Stimulated activated CD4-positive, alpha-beta T cell treated with anti-CD3 and anti-CD28 coated beads, Interleukin-12 subunit alpha, Interleukin-12 subunit beta, amount 100 ng/mL, for 24 hours (primary cell): ENCODE results near the gene SH3PXD2A.
"Not testable (repeated sequence)": the region's sequence is repeated elsewhere in the genome, so short reads cannot be mapped to it uniquely, and the experiment has no call there.

Experiments
- DNase-seq, 2 experiments: peaks; one replicate each; pipeline ENCODE4 v3.0.0-alpha.2; 2020; ENCODE audit warnings: low read depth in 2 of 2

The SH3PXD2A gene

DNA sequence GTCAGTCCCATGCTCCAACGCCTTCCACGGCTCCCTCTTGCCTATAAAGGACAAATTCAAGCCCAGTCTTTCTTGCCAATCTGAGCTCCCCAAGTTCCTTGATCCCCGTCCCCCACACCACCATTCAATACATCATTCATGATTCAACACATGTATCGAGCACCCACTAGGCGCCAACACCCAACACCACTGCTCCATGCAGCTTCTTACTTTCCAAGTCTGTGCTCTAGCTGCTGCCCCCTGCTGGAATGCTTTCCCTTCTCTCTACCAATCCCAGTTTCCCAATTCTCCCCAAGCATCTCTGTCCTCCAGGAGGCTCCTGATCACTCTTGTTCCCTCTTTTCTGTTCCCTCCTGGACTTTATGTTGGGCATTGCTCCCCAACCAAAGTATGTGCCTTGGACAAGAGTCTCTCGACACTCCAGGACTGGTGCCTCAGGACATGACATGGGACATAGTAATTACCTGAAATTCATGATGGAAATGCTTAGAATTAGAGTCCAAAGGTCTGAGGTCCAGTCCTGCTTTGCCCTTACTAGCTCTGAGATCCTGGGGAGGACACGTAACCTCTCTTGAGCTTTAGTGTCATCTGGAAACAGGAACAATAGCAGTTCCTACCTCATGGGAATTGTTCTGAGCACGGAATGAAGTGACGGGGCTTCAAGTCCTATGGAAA is 189.2 kb downstream of the SH3PXD2A start:
- DNase-seq = no peak

DNA sequence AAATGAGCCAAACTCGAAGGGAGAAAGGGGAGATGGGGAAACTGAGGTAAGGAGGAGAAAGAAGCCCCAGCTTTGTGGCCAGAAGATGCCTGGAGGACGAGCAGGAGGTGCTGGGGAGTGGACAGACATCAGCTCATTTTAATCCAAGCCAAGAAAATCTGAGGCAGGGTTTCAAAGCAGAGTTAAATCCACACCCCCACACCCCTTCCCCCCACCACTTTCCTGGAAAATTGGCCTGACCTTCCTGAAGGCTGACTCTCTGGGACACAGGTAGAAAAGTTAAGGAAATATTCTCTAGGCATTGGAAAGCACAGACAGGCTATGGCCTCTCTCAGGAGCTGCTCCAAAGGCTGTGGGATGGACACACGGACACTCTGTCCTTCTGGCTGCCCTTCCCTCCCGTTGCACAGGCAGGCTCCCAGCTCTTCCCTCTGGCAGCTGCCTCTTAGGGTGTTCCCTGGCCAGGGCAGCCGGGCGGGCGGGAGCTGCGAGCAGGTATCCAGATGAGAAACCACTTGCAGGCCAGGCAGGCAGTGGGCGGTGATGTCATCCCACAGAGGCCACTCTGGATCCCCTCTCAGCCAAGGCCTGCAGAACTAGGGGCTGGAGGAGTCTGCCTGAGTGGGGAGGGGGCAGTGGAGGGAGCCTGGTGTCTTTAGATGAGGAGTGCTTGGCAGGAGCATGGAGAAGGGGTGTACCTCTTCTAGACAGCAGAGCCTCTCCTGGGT is 190.1 kb downstream of the SH3PXD2A start:
- no peak for DNase-seq

DNA sequence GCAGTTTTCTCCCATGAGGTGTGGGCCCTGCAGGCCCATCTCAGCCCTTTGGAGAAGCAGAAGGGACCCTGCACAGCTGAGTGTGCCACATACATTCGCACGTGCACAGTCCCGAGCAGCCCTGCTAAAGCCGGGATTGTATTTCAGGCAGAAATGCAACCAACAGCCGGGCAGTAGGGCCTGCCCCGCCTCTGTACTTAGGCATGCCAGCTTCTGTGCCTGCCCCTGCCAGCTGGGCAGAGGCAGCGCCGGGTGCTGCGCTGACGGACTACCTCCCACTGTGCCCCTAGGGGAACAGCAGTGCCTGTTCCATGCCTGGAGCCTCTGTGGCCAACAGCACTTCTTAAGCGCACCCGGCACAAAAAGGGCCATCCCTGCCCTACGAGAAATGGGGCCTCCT is 191.6 kb downstream of the SH3PXD2A start:
- no peak for DNase-seq

DNA sequence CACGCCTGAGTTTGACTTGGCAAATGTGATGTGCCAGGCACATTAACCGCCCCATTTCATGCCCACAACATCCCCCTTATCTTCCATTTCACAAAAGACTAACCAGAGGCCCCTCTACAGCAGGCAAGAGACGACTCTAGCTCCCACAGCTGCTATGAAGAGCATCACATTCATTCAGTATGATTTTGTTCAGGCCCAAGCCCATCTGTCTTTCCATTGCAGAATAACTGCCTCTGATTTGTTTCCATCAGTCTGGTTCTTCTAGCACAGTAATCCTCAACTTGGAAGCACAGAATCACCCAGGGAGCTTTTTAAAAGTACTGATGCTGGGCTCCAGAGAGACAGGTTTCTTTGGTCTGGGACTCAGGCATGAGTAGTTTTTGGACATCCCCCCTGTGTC is 192.1 kb downstream of the SH3PXD2A start:
- DNase-seq = no peak

- DNase-seq = not testable (repeated sequence)
Measured at GRCh38 chr10:103662704-103663103, 192.7 kb downstream of the SH3PXD2A start.

DNA sequence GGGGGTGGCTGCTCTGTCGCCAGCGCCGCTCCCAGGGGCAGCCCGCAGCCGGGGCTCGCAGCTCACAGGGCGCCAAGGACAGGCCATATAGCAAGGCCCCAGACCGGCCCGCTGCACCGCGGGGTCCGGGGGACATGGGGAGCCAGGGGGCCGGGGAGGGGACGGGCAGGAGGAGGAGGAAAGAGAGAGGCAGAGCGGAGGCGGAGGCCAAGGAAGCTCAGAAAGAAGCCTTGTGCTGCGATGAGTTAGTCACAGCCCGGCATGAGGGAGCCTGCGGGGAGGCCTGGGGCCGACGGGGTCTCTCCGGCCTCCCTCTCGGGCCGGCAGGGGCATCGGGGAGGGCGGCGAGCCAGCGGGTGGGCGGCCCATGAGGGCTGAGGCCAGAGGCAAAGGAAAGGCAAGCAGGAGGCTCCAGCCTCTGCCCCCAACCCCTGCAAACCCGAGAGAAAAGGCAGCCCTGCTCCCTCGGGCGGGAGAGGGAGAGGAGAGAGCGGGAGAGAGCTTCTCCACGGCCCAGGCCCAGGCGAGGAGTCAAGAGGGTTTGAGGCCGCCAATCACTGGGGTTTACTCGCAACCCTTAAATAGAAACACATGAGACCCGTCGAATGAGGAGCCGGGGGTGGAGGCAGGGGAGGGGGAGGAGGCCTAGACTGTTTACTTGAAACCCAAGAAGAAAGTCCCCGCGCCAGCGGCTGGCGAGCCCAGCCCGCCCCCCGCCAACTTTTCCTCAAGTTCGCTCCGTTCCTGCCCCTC is 194.0 kb downstream of the SH3PXD2A start:
- DNase-seq = peak in 1 of 2 experiments; percentile 30

DNA sequence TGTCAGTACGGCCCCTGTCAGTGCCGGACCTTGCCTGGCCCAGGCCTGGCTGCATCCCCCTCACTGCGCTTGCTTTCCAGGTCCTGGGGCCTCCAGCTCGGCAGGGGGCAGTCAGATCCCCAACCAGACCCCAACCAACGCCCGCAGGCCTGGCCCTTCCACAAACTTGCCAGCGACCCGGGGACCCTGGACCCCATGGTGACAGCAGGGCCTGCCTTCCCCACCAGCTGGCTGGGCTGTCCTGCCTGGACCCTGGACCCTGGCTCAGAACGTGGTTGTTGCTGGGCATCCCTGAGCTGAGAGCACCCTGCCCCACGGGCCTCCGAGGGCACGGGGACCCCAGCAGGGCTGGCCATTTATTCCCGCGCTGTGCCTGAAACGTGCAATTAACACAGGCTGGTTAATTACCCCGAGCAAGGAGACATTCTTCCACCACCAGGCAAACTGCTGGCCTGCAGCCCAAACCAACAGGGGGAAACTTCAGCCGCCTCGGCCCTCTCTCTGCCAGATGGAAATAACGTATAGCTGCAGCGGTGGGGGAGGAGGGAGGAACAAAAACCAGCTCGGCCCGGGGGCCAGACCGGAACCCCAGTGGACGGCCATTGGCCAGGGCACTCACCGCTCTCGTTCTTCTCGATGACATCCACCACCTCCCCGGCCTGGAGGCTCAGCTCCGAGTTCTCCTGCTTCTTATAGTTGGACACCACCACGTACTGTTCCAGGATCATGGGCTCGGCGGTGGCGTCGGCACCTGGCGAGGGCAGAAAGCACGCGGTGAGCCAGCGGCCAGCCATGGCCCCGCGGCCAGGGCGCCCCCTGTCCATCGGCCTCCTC is 194.8 kb downstream of the SH3PXD2A start:
- DNase-seq = no peak

DNA sequence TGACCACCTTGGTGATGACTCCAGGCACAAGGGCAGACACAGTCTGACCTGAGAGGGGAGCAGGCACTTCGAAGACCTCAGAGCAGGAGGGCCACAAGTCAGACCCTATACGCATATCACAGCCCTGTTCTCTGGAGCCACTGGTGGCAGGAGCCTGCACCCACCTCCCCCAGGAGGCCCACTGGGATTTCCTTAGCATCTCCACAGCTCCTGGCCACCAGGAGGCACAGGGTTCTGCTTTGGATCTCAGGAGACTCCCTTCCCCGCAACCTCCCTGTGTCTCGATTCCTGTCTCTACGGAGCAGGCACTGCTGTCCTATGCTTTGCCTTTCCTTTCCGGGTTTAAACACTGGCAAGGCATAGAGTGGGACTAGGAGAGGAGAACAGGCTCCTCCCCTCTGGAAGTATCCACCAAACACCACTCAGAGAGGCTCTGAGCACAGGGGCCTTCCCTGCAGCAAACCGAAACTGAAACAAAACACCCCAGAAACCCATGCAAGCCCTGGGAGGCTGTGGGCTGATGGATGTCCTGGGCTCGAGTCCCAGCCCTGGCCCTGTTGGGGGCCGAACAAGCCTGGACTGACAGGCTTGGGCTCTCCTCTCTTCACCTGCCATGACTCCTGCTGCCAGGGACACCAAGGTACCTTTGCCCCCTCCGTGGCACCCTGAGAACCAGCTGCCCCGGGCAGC is 195.6 kb downstream of the SH3PXD2A start:
- peak; percentile 43 to 48 for DNase-seq

DNA sequence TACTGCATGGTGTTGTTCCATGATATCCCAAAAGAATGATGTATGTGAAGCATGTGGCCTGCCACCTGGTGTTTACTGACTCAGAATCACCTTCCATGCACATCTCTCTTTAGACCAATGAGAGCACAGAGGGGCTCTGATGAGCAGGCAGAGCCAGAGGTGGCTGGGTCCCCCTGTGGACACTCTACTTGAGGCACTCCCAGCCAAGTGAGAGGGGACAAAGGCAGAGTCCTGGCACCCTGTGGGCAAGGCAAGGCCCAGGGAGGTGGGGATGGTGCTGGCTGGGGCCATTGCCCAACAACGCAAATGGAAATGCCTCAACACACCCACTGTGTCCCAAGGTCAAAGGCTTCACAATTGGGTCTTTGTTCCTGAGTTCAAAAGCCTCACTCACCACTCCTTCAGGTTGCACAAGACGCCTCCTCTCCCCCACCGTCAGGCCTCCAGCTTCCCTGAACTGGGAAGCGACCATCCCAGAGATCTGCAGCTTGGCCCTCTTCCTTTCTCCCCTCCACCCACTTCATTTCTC is 197.3 kb downstream of the SH3PXD2A start:
- no peak for DNase-seq

DNA sequence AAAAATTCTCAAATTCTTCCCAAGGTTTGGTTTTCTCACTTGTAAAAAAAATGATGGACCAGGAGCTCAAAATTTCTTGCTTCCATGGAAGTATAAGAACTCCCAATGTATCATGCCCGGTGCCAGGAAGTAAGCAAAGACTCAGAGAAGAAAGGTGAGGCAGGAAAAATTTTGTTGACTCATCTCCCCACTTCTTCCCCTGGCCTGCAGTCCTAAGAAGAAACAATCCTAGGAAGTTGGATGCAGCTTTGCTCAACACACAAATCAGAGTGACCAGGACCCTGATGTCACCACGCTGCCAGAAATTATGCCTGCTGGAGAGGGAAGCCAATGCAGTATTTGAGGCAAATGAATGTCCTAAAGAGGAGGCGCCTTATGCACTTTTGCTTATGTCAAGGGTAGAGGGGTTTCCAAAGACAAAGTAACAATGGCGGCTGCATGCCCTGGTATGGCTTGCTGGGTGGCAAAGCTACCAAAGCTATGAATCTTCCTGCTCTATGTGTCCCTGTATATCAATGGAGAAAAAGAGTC is 198.2 kb downstream of the SH3PXD2A start:
- no peak for DNase-seq

GRCh38 chr10:103654925-103655324 is 200.5 kb downstream of the SH3PXD2A start:
- no peak for DNase-seq

GRCh38 chr10:103653581-103654037 is 201.8 kb downstream of the SH3PXD2A start:
- no peak for DNase-seq

DNA sequence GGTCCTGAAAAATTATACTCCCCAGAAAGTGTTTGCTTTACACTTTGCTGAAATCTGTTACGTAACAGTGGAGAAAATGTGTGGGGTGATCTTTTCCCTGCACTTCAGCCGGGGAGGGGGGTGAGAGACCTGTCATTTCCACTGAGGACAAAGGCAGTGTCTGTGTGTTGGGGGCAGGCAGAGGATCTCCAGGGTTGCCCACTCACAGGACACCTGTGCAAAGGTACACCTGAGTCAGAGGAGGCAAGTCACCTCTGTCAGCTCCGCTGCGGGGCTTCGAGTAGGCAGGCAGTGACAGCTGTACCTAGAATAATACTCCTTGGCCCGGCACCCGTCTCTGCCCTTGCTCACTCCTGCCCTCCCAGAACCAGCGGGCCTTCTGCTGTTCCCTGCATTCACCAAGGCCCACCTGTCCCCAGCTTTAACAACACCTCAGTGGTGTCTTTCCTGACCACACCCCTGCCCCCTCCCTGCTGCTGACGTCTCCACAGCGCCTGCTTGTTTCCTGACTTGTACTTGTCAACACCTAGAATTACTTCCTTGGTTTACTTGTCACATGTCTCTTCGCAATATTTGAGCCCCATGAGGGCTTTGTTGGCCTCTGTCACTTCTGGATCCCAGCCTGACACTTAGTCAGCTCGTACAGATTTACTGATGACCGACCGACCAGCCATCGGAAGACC is 202.6 kb downstream of the SH3PXD2A start:
- DNase-seq = no peak

DNA sequence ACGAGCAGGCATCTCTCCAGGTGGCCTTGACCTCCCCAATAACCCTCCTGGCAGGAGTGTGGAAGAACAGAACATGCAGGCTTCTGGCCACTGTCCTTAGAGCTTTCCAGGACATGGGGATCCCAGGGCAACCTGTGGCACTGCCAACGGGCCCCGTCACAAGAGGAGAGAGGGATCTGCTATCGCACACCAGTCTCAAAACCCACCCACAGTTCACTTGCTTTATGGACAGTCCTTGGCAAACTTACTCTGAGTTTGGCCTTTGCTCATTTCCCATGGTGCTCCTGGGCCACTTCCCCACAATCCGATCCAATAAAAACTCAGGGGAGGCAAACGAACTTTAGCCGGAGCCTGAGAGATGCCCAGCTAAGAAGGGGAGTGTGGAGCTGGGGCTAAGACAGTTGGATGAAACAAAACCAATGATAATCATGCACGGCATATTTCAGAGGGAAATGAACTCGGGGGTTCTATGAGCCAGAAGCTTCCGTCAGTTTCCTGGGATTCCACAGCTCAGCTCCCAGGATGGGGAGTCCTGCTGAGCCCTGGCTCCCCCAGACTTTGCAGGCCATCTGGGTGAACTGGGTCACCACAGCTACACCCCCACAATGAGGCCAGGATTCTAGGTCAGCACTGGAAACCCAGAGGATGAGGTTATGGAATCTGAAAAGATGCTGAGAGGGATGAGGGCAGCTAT is 203.4 kb downstream of the SH3PXD2A start:
- no peak for DNase-seq

- no peak for DNase-seq
Measured at GRCh38 chr10:103651333-103651732, 204.0 kb downstream of the SH3PXD2A start.

DNA sequence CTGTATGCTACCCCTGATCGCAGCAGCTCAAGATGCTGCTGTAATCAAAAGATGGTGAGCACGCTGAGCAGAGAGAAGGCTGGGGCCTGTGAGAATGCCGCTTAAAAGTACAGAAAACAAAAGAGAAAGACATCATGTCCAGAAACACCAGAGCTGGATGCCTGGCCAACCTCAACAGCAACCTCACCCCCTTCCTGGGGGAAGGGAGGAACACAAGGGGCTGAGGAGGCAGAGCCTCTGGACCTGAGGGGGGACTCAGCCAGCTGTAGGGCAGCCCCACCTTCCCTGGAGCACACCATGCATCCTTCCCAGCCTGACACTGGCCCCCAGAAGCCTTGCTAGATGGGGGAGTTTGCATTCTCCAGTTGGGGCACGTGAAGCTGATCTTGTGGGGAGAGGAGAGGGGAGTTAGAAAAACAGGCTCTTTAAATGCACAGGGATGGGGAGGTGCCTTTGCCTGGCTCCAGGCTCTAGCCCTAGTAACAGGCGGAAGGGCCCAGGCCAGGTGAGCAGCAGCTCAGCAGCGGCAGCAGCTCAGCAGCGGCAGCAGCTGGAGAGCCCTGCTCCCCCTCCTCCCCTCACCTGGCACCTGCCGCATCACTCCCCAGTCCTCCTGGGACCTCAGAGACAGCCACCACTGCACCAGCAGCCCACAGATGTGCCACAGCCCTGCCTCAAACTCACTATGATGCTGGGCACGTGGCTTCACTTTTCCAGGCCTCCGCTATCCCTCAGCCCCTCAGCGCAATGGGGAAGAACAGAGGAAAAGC is 205.5 kb downstream of the SH3PXD2A start:
- no peak for DNase-seq

DNA sequence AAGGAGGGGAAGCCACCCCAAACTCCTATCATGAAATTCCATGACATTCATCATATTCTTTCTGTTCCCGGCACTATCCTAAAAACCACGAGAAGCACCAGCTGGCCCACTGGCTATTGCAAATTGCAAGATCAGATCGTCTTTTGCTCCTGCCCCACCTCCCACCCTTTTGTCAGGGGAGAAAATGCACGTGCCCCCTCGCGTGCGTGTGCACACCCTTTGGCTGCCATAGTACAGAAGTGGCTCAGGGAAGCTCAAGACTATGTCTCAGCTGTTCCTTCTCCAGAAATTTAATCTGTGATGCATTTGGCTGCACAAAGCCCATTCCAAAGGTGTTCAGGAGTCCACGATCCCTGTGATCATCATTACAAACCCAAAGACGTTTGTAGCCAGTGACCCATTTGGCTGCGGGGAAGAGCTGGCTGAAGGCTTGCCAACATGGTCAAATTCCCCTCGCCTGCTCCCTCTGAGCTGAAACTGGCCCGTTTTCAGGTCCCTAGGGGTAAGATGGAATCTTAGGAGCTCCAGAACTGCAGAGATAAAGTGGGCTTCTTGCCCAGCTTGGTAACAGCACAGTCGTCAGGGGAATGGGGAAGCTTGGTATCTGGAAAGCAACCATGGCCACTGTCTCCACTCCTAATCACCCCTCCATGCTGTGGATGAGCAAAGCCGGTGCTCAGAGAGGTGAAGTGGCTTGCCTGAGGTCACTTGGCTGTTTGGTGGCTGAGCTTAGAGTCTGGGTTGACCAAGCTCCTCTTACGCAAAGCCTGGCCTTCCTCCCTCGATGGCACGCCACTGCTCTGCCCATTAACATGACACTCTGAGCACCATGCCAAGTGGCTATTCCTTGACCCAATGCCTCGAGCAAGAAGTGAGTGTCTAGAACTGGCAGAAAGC is 206.5 kb downstream of the SH3PXD2A start:
- DNase-seq = no peak

DNA sequence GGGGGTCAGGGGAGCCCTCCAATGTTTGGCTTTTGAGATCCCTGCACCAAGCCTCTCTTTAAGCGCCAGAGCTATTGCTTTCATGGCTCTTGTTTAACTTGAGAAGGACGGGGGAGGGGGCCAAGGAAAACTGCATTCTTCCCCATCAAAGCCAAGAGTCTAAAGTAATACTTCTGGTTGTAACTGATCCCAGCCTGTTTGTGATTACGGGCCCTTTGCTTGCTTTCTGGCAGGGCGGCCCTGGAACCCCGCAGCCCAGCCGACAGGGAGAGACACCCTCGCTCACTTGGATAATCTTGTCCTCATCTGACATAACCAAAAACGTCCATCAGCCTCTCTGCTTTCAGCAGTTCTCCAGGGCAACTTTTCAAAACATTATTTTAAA is 207.1 kb downstream of the SH3PXD2A start:
- DNase-seq = no peak
